Fibroblast of lung (primary cell): ENCODE results near the gene SFXN3. TPM values are rescaled to one million over a fixed set of nuclear protein-coding genes. Genes with fewer than 3 reads are reported as not detected.
A peak's percentile ranks its signal among the peaks of the same experiment; 100 is the strongest.

Source experiments
- DNase-seq, 2 donors: peaks; one replicate each; pipeline versions ENCODE4 v3.0.0 to v3.0.0-alpha.2; 2010; ENCODE audit warnings: low read depth in 2 of 2
- H2AFZ ChIP-seq: 2 replicates; pipeline ENCODE4 v1.5.1; 2012; ENCODE audit warnings: low read length, control low read depth, inconsistent platforms
- H3K27ac ChIP-seq: 2 replicates; pipeline ENCODE4 v1.5.1; 2011; ENCODE audit warnings: low read length, control low read depth; ENCODE audit not compliant: insufficient read depth
- H3K27me3 ChIP-seq: 2 replicates; pipeline ENCODE4 v1.5.1; 2011; ENCODE audit warnings: mild to moderate bottlenecking, low read length; ENCODE audit not compliant: control insufficient read depth, insufficient read depth
- H3K36me3 ChIP-seq: 2 replicates; pipeline ENCODE4 v1.5.1; 2011; ENCODE audit warnings: low read length; ENCODE audit not compliant: control insufficient read depth, insufficient read depth
- H3K4me1 ChIP-seq: 2 replicates; pipeline ENCODE4 v1.5.1; 2011; ENCODE audit warnings: low read length; ENCODE audit not compliant: control insufficient read depth, insufficient read depth; ENCODE audit errors: extremely low read depth
- H3K4me2 ChIP-seq: 2 replicates; pipeline ENCODE4 v1.5.1; 2011; ENCODE audit warnings: low read length, control low read depth; ENCODE audit not compliant: insufficient read depth; ENCODE audit errors: extremely low read depth
- H3K4me3 ChIP-seq, 4 experiments: fragments of 200-600 bp in 1 of 4; sonication (generic) in 1 of 4; replicated peaks in 1 of 4; 2 replicates each; pipeline ENCODE4 v1.5.1; 2011 to 2016; ENCODE audit warnings: low read length in 4 of 4, low read depth in 3 of 4, mild to moderate bottlenecking in 3 of 4, control low read depth in 2 of 4, inconsistent platforms in 1 of 4, mixed read lengths in 1 of 4; ENCODE audit not compliant: insufficient read depth in 1 of 4; ENCODE audit errors: control extremely low read depth in 1 of 4
- H3K79me2 ChIP-seq: 2 replicates; pipeline ENCODE4 v1.5.1; 2012; ENCODE audit warnings: mild to moderate bottlenecking, low read length, inconsistent platforms; ENCODE audit not compliant: control insufficient read depth, insufficient read depth
- H3K9ac ChIP-seq: 2 replicates; pipeline ENCODE4 v1.5.1; 2011; ENCODE audit warnings: mild to moderate bottlenecking, low read length, control low read depth; ENCODE audit not compliant: insufficient read depth
- H3K9me3 ChIP-seq: 2 replicates; pipeline ENCODE4 v1.5.1; 2012; ENCODE audit warnings: low read depth, low read length; ENCODE audit not compliant: control insufficient read depth, insufficient read depth
- H4K20me1 ChIP-seq: 2 replicates; pipeline ENCODE4 v1.5.1; 2011; ENCODE audit warnings: low read length; ENCODE audit not compliant: control insufficient read depth, insufficient read depth; ENCODE audit errors: extremely low read depth
- CTCF ChIP-seq, 2 donors: IDR thresholded peaks in 1 of 2; conservative IDR thresholded peaks in 1 of 2; 1 replicate in 1 of 2; 2 replicates in 1 of 2; pipeline ENCODE4 v1.5.1; 2011 to 2012; ENCODE audit warnings: low read length in 2 of 2, control low read depth in 1 of 2, inconsistent platforms in 1 of 2, low read depth in 1 of 2, mild to moderate bottlenecking in 1 of 2
- EZH2 ChIP-seq: IDR thresholded peaks from 2 replicates; pipeline ENCODE4 v1.5.1; 2012; ENCODE audit warnings: low read length, control low read depth, mild to moderate bottlenecking; ENCODE audit errors: missing control alignments
- polyA plus RNA-seq, 2 donors: library from polyadenylated mRNA; depleted of rRNA in 1 of 2; stranded (reverse) in 1 of 2; unstranded in 1 of 2; fragments of >200 nt; gene quantifications; 2 replicates each; pipeline ENCODE4 v1.2.1, GENCODE V29; 2011 to 2012; ENCODE audit warnings: missing spikeins in 1 of 2
- total RNA-seq: library from RNA; depleted of rRNA; stranded (reverse); fragments of >200 nt; gene quantifications from 2 replicates; pipeline ENCODE4 v1.2.1, GENCODE V29; 2014

The SFXN3 gene
- total and polyA plus RNA-seq, 2 donors (not counting 1 experiment from before 2014, with no cell fraction given), result 55.0 to 79.3 TPM

- H4K20me1 ChIP-seq, result no peaks in the 10 kb centered on the region
- no peaks in the 10 kb centered on the region for H3K4me1 ChIP-seq
- no peak for DNase-seq
- H3K27ac ChIP-seq, result no peak overlapping the region
- no peaks in the 10 kb centered on the region for H3K79me2 ChIP-seq
- H3K4me3 ChIP-seq, result no peak overlapping the region
- peaks cover 46% of the 10 kb centered on the region for H3K27me3 ChIP-seq
- TF ChIP-seq CTCF (conservative IDR thresholded peaks at IDR 0.05 in 1 of 2, IDR thresholded peaks at IDR 0.05 in 1 of 2; ENCODE audit: low read depth in 1 of 2, low read length in 2 of 2) (no peak), EZH2 (no peak)
- no peak overlapping the region for H3K4me2 ChIP-seq
- H2AFZ ChIP-seq, result no peak overlapping the region
- H3K36me3 ChIP-seq, result no peaks in the 10 kb centered on the region
- H3K9ac ChIP-seq, result no peak overlapping the region
- no peaks in the 10 kb centered on the region for H3K9me3 ChIP-seq
Measured at GRCh38 chr10:101076630-101077029, 45.6 kb downstream of the SFXN3 start.

- H3K27me3 ChIP-seq, result peaks cover 31% of the 10 kb centered on the region
- H3K9ac ChIP-seq, result no peak overlapping the region
- H4K20me1 ChIP-seq, result no peaks in the 10 kb centered on the region
- no peak overlapping the region for H3K4me3 ChIP-seq
- no peak overlapping the region for H2AFZ ChIP-seq
- H3K27ac ChIP-seq, result no peak overlapping the region
- H3K4me2 ChIP-seq, result no peak overlapping the region
- H3K79me2 ChIP-seq, result no peaks in the 10 kb centered on the region
- no peaks in the 10 kb centered on the region for H3K36me3 ChIP-seq
- H3K9me3 ChIP-seq, result no peaks in the 10 kb centered on the region
- no peak for TF ChIP-seq CTCF (conservative IDR thresholded peaks at IDR 0.05 in 1 of 2, IDR thresholded peaks at IDR 0.05 in 1 of 2; ENCODE audit: low read depth in 1 of 2, low read length in 2 of 2)
- no peak for TF ChIP-seq EZH2
- no peak for DNase-seq
- H3K4me1 ChIP-seq, result no peaks in the 10 kb centered on the region
Measured at GRCh38 chr10:101079874-101080273, 48.8 kb downstream of the SFXN3 start.

- no peaks in the 10 kb centered on the region for H3K36me3 ChIP-seq
- no peak overlapping the region for H3K9ac ChIP-seq
- no peaks in the 10 kb centered on the region for H3K4me1 ChIP-seq
- no peak for TF ChIP-seq CTCF (conservative IDR thresholded peaks at IDR 0.05 in 1 of 2, IDR thresholded peaks at IDR 0.05 in 1 of 2; ENCODE audit: low read depth in 1 of 2, low read length in 2 of 2)
- no peak for TF ChIP-seq EZH2
- no peaks in the 10 kb centered on the region for H3K9me3 ChIP-seq
- no peak overlapping the region for H3K4me3 ChIP-seq
- no peak overlapping the region for H3K4me2 ChIP-seq
- H3K27ac ChIP-seq, result no peak overlapping the region
- no peaks in the 10 kb centered on the region for H3K79me2 ChIP-seq
- peaks cover 20% of the 10 kb centered on the region for H3K27me3 ChIP-seq
- H4K20me1 ChIP-seq, result no peaks in the 10 kb centered on the region
- no peak overlapping the region for H2AFZ ChIP-seq
- DNase-seq, result peak; percentile 29 to 39
Measured at GRCh38 chr10:101080933-101081931, 50.2 kb downstream of the SFXN3 start.
